Measurements from ENCODE around the gene CIAO3.
"Not testable (repeated sequence)": the region's sequence is repeated elsewhere in the genome, so short reads cannot be mapped to it uniquely, and the experiment has no call there.

CIAO3 gene

DNA sequence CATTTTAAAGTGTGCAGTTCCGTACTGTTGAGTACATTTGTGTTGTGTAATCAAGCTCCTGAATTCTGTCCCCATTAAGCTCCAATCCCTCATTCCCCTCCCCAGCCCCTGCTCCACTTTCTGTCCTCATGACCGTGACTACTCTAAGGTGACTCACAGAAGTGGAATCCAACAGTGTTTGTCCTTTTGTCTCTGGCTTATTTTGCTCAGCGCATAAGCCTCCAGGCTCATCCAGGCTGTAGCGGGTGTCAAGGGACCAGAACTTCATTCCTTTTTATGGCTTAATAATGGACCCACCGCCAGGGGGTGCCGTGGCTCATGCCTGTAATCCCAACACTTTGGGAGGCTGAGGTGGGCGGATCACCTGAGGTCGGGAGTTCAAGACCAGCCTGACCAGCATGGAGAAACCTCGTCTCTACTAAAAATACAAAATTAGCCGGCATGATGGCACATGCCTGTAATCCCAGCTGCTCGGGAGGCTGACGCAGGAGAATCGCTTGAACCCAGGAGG is 28.0 kb downstream of the CIAO3 start:
- H3K9me2 ChIP-seq (replicated peaks; ENCODE audit: insufficient read depth, low read length); H3K79me2 ChIP-seq (ENCODE audit: low read length); H3K4me3 ChIP-seq (ENCODE audit: low read length); H3K27ac ChIP-seq (ENCODE audit: low read length); H4K20me1 ChIP-seq (ENCODE audit: insufficient read depth, low read length); H2AFZ ChIP-seq (ENCODE audit: low read length); H3K9ac ChIP-seq (ENCODE audit: low read length); H3K4me2 ChIP-seq (ENCODE audit: low read depth, low read length); H3F3A ChIP-seq (ENCODE audit: insufficient read depth, low read length); H3K36me3 ChIP-seq (replicated peaks; ENCODE audit: insufficient read depth, low read length); H3K9me3 ChIP-seq (replicated peaks; ENCODE audit: insufficient read depth, low read length); H3K4me1 ChIP-seq (ENCODE audit: low read length): not testable (repeated sequence)
- TF ChIP-seq, protein P1, sequence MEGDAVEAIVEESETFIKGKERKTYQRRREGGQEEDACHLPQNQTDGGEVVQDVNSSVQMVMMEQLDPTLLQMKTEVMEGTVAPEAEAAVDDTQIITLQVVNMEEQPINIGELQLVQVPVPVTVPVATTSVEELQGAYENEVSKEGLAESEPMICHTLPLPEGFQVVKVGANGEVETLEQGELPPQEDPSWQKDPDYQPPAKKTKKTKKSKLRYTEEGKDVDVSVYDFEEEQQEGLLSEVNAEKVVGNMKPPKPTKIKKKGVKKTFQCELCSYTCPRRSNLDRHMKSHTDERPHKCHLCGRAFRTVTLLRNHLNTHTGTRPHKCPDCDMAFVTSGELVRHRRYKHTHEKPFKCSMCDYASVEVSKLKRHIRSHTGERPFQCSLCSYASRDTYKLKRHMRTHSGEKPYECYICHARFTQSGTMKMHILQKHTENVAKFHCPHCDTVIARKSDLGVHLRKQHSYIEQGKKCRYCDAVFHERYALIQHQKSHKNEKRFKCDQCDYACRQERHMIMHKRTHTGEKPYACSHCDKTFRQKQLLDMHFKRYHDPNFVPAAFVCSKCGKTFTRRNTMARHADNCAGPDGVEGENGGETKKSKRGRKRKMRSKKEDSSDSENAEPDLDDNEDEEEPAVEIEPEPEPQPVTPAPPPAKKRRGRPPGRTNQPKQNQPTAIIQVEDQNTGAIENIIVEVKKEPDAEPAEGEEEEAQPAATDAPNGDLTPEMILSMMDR (IDR thresholded peaks at IDR 0.05; ENCODE audit: low read length) = peak; percentile 30
- peak; percentile 42 for DNase-seq
- H3K27me3 ChIP-seq (replicated peaks; ENCODE audit: insufficient read depth, low read length) = peaks cover 51% of the 10 kb centered on the region

DNA sequence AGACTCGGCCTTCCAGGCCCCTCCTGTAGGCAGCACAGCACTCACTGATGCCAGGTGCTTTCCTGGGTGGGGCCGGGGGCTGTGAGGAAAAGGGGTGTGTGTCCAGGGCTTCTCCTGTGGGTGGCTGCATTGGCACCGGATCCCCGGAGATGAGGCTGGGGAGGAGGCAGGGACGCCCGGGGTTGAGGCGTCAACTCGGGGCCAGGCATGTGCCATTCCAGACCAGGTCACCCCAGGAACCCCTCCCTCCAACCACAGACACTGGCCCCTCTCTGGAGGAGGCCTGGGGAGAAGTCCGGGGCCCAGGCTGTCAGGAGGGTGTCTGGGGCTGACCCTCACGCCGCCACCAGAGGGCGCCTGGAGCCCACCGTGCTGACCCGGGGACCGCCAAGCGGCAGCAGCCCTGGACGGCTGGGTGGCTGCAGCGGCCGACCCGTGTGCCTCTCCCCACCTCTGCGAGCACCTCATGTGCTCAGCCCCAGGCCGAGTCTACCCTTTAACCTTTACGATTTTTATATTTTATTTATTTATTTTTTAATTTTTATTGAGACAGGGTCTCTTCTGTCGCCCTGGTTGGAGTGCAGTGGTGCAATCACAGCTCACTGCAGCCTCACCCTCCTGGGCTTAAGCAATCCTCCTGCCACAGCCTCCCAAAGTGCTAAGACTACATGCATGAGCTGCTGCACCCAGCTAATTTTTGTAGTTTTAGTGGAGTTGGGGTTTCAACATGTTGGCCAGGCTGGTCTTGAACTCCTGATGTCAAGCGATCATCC is 29.1 kb downstream of the CIAO3 start:
- DNase-seq = peak; percentile 63
- no peak overlapping the region for H3K27ac ChIP-seq (ENCODE audit: low read length)
- H3K4me1 ChIP-seq (ENCODE audit: low read length) = peaks cover 7% of the 10 kb centered on the region; the same call in 1 of the 2 replicates
- H3K36me3 ChIP-seq (replicated peaks; ENCODE audit: insufficient read depth, low read length) = no peaks in the 10 kb centered on the region
- no peak overlapping the region for H3K9ac ChIP-seq (ENCODE audit: low read length)
- no peak overlapping the region for H2AFZ ChIP-seq (ENCODE audit: low read length)
- no peak for TF ChIP-seq EZH2 (optimal IDR thresholded peaks at IDR 0.05; ENCODE audit: low read depth, low read length)
- TF ChIP-seq, protein P1 (IDR thresholded peaks at IDR 0.05; ENCODE audit: low read length) = peak; percentile 77
- H3K4me3 ChIP-seq (ENCODE audit: low read length) = no peak overlapping the region
- no peak overlapping the region for H3K4me2 ChIP-seq (ENCODE audit: low read depth, low read length)
- peaks cover 46% of the 10 kb centered on the region for H3K27me3 ChIP-seq (replicated peaks; ENCODE audit: insufficient read depth, low read length)
- no peaks in the 10 kb centered on the region for H3F3A ChIP-seq (ENCODE audit: insufficient read depth, low read length)
- H3K9me3 ChIP-seq (replicated peaks; ENCODE audit: insufficient read depth, low read length) = no peaks in the 10 kb centered on the region
- H4K20me1 ChIP-seq (ENCODE audit: insufficient read depth, low read length) = no peaks in the 10 kb centered on the region
- no peaks in the 10 kb centered on the region for H3K79me2 ChIP-seq (ENCODE audit: low read length)
- no peaks in the 10 kb centered on the region for H3K9me2 ChIP-seq (replicated peaks; ENCODE audit: insufficient read depth, low read length)

DNA sequence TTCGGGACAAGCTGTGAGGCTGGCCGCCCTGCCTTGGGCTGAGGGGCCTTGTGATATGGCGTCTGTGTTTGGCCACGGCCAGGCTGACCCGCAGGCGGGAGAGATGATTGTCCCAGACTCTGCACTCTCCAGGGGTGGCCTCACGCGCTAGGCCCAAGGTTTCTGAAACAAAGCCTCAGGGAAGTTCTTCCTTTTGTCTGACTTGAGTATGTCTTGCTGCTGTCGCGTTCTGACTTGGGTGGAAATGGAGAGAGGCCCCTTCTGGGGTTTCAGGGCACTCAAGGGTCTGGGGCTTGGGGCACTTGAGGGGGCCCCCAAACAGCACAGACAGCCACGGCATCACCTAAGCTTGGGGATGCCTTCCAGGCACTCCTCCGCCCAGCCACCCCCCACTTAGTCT is 29.7 kb downstream of the CIAO3 start:
- Histone ChIP-seq H3K4me2 (ENCODE audit: low read depth, low read length) (no peak overlapping the region), H3K9me2 (replicated peaks; ENCODE audit: insufficient read depth, low read length) (no peaks in the 10 kb centered on the region), H3K27me3 (replicated peaks; ENCODE audit: insufficient read depth, low read length) (peaks cover 46% of the 10 kb centered on the region), H3F3A (ENCODE audit: insufficient read depth, low read length) (no peaks in the 10 kb centered on the region), H4K20me1 (ENCODE audit: insufficient read depth, low read length) (no peaks in the 10 kb centered on the region), H3K79me2 (ENCODE audit: low read length) (no peaks in the 10 kb centered on the region), H3K4me3 (ENCODE audit: low read length) (no peak overlapping the region), H3K36me3 (replicated peaks; ENCODE audit: insufficient read depth, low read length) (no peaks in the 10 kb centered on the region), H3K9me3 (replicated peaks; ENCODE audit: insufficient read depth, low read length) (no peaks in the 10 kb centered on the region), H3K4me1 (ENCODE audit: low read length) (peaks cover 7% of the 10 kb centered on the region; the same call in 1 of the 2 replicates), H2AFZ (ENCODE audit: low read length) (no peak overlapping the region), H3K9ac (ENCODE audit: low read length) (no peak overlapping the region), H3K27ac (ENCODE audit: low read length) (no peak overlapping the region)
- no peak for DNase-seq
- TF ChIP-seq, protein P1 (IDR thresholded peaks at IDR 0.05; ENCODE audit: low read length) = no peak

Measured in MM.1S (cell line).